MCF 10A (cell line): Measurements from ENCODE around the gene PAXX. TPM values are rescaled to one million over a fixed set of nuclear protein-coding genes. Genes with fewer than 3 reads are reported as not detected.
A peak's percentile ranks its signal among the peaks of the same experiment; 100 is the strongest.

Experiments
- BruUV-seq: library from RNA; stranded (reverse); fragments of 400-500 nt; replicated peaks from 2 replicates; lab custom pipeline; 2021; lab: Mats Ljungman, UMichigan
- CTCF ChIA-PET: fragments of 300-600 bp; sonication (Branson Sonifier 250); formaldehyde crosslinking; extraction: SDS; loops from one replicate; lab custom pipeline; 2021; ENCODE audit warnings: antibody characterized with exemption, inconsistent platforms; lab: Yijun Ruan, JAX
- POLR2A ChIA-PET: fragments of 300-600, 350-650 bp; sonication (Branson Sonifier 250); formaldehyde crosslinking; extraction: SDS; loops from one replicate; lab custom pipeline; 2020; ENCODE audit warnings: antibody characterized with exemption, inconsistent platforms; lab: Yijun Ruan, JAX
- DNase-seq: peaks from one replicate; pipeline ENCODE4 v3.0.0-alpha.2; 2018; ENCODE audit not compliant: unreplicated experiment
- H3K27ac Mint-ChIP-seq: one replicate; pipeline ENCODE4 v1.8.0; 2022; ENCODE audit warnings: mild to moderate bottlenecking, low read depth, mixed read lengths; ENCODE audit not compliant: unreplicated experiment
- H3K27me3 Mint-ChIP-seq: one replicate; pipeline ENCODE4 v1.8.0; 2022; ENCODE audit warnings: mixed read lengths; ENCODE audit not compliant: insufficient read depth, unreplicated experiment
- H3K36me3 Mint-ChIP-seq: one replicate; pipeline ENCODE4 v1.8.0; 2022; ENCODE audit warnings: mild to moderate bottlenecking, moderate library complexity, mixed read lengths; ENCODE audit not compliant: insufficient read depth, unreplicated experiment
- H3K4me1 Mint-ChIP-seq: one replicate; pipeline ENCODE4 v1.8.0; 2022; ENCODE audit warnings: mixed read lengths; ENCODE audit not compliant: insufficient read depth, unreplicated experiment
- H3K4me3 Mint-ChIP-seq: one replicate; pipeline ENCODE4 v1.8.0; 2022; ENCODE audit warnings: mild to moderate bottlenecking, moderate library complexity, mixed read lengths; ENCODE audit not compliant: unreplicated experiment
- H3K9me3 Mint-ChIP-seq: one replicate; pipeline ENCODE4 v1.8.0; 2022; ENCODE audit warnings: mixed read lengths; ENCODE audit not compliant: unreplicated experiment
- CTCF ChIP-seq: fragments of 200-600 bp; IDR thresholded peaks from one replicate; pipeline ENCODE4 v1.8.0; 2022; ENCODE audit warnings: antibody characterized with exemption, mild to moderate bottlenecking; ENCODE audit not compliant: unreplicated experiment
- intact Hi-C: fragments of 100-400 bp; cut with micrococcal nuclease; formaldehyde crosslinking; loops from 2 replicates; pipeline ENCODE4 v1.14.1; 2022
- total RNA-seq: library from RNA; stranded (reverse); gene quantifications from 2 replicates; pipeline ENCODE4 v1.2.3, GENCODE V29; 2022

The PAXX gene
- total RNA-seq, 1 experiment from 2014 or later, result 57.9 TPM

- CTCF ChIA-PET, result no interaction called here
- TF ChIP-seq CTCF, result no peak
- H3K36me3 Mint-ChIP-seq, result no peaks in the 10 kb centered on the region
- H3K4me3 Mint-ChIP-seq, result no peak overlapping the region
- POLR2A ChIA-PET, result interaction anchor here (0.6 kb wide), 1 partner anchor 242 kb away, joined by 3 read pairs; no protein-coding TSS in a partner anchor
- no peak overlapping the region for H3K27ac Mint-ChIP-seq
- no peak for DNase-seq
- no peaks in the 10 kb centered on the region for H3K27me3 Mint-ChIP-seq
- intact Hi-C loops, result no loop called here
- H3K9me3 Mint-ChIP-seq, result no peaks in the 10 kb centered on the region
- H3K4me1 Mint-ChIP-seq, result peaks cover 7% of the 10 kb centered on the region
- no TSS peak for BruUV-seq
These were observed 14.6 kb upstream of the PAXX start for GRCh38 chr9:136977649-136978072.

- peak; percentile 29 for DNase-seq
- no peaks in the 10 kb centered on the region for H3K36me3 Mint-ChIP-seq
- POLR2A ChIA-PET, result interaction anchor here (0.6 kb wide), 1 partner anchor 243 kb away, joined by 3 read pairs; no protein-coding TSS in a partner anchor
- TF ChIP-seq CTCF, result no peak
- H3K4me3 Mint-ChIP-seq, result no peak overlapping the region
- CTCF ChIA-PET, result no interaction called here
- BruUV-seq, result no TSS peak
- peaks cover 7% of the 10 kb centered on the region for H3K4me1 Mint-ChIP-seq
- no peak overlapping the region for H3K27ac Mint-ChIP-seq
- H3K27me3 Mint-ChIP-seq, result no peaks in the 10 kb centered on the region
- intact Hi-C loops, result no loop called here
- no peaks in the 10 kb centered on the region for H3K9me3 Mint-ChIP-seq
These were observed 14.0 kb upstream of the PAXX start for GRCh38 chr9:136978073-136978864.

GRCh38 chr9:136978865-136979544 lies 13.2 kb upstream of the PAXX start:
- CTCF ChIA-PET, result no interaction called here
- DNase-seq, result no peak
- Mint-ChIP-seq H3K27ac (no peak overlapping the region), H3K4me3 (no peak overlapping the region), H3K9me3 (no peaks in the 10 kb centered on the region), H3K36me3 (no peaks in the 10 kb centered on the region), H3K4me1 (peaks cover 7% of the 10 kb centered on the region), H3K27me3 (no peaks in the 10 kb centered on the region)
- POLR2A ChIA-PET, result no interaction called here
- intact Hi-C loops, result no loop called here
- TF ChIP-seq CTCF, result no peak
- no TSS peak for BruUV-seq
